Right atrium auricular region (tissue), 2 donors: ENCODE measurements around the gene PAXX. TPM values are rescaled to one million over a fixed set of nuclear protein-coding genes. Genes with fewer than 3 reads are reported as not detected.

ENCODE experiments used
- DNase-seq: peaks from one replicate; pipeline ENCODE4 v3.0.0-alpha.2; 2019; ENCODE audit warnings: low spot score
- H3K27ac ChIP-seq, 2 donors: fragments of 200-600 bp; sonication (generic); 1 replicate in 1 of 2; 2 replicates in 1 of 2; pipeline ENCODE4 v1.5.1; 2016 to 2019
- H3K27me3 ChIP-seq, 2 donors: fragments of 200-600 bp; sonication (generic); one replicate each; pipeline versions ENCODE4 v1.5.1 to v1.6.0; 2017 to 2019
- H3K36me3 ChIP-seq: fragments of 200-600 bp; sonication (generic); one replicate; pipeline ENCODE4 v1.5.1; 2016
- H3K4me1 ChIP-seq, 2 donors: fragments of 200-600 bp; sonication (generic); one replicate each; pipeline versions ENCODE4 v1.5.1 to v1.6.0; 2017 to 2019
- H3K4me3 ChIP-seq, 2 donors: fragments of 200-600 bp; sonication (generic); 1 replicate in 1 of 2; 2 replicates in 1 of 2; pipeline ENCODE4 v1.5.1; 2017 to 2019; ENCODE audit warnings: mild to moderate bottlenecking in 1 of 2, moderate library complexity in 1 of 2
- H3K9me3 ChIP-seq, 2 donors: fragments of 200-600 bp; sonication (generic); one replicate each; pipeline ENCODE4 v1.5.1; 2019
- CTCF ChIP-seq, 2 donors: fragments of 200-600 bp; sonication (generic); IDR thresholded peaks; one replicate each; pipeline ENCODE4 v1.5.1; 2019; ENCODE audit warnings: antibody characterized with exemption in 2 of 2
- total RNA-seq, 2 donors: library from RNA; depleted of rRNA; stranded (reverse); fragments of >200 nt; gene quantifications; one replicate each; pipeline ENCODE4 v1.1.0, GENCODE V29; 2016

The PAXX gene
- total RNA-seq, 2 donors from 2014 or later, result 27.4 to 37.5 TPM

- DNase-seq, result no peak
- no peak overlapping the region for H3K4me3 ChIP-seq
- no peaks in the 10 kb centered on the region for H3K36me3 ChIP-seq
- no peaks in the 10 kb centered on the region for H3K9me3 ChIP-seq
- peaks cover 0 to 47% of the 10 kb centered on the region in 2 donors for H3K4me1 ChIP-seq
- no peak overlapping the region for H3K27ac ChIP-seq
- H3K27me3 ChIP-seq, result no peaks in the 10 kb centered on the region
- TF ChIP-seq CTCF (IDR thresholded peaks at IDR 0.05), result no peak
Measured at GRCh38 chr9:136972743-136973142, 19.5 kb upstream of the PAXX start.

- no peak overlapping the region for H3K27ac ChIP-seq
- H3K9me3 ChIP-seq, result no peaks in the 10 kb centered on the region
- no peak for TF ChIP-seq CTCF (IDR thresholded peaks at IDR 0.05)
- H3K4me3 ChIP-seq, result no peak overlapping the region
- no peaks in the 10 kb centered on the region for H3K36me3 ChIP-seq
- peaks cover 0 to 54% of the 10 kb centered on the region in 2 donors for H3K4me1 ChIP-seq
- H3K27me3 ChIP-seq, result no peaks in the 10 kb centered on the region
- DNase-seq, result no peak
Measured at GRCh38 chr9:136973618-136974617, 18.3 kb upstream of the PAXX start.

- DNase-seq, result no peak
- no peak overlapping the region for H3K4me3 ChIP-seq
- H3K27ac ChIP-seq, result peak overlapping the region; percentile 87 to 93
- no peak for TF ChIP-seq CTCF (IDR thresholded peaks at IDR 0.05)
- no peaks in the 10 kb centered on the region for H3K27me3 ChIP-seq
- no peaks in the 10 kb centered on the region for H3K9me3 ChIP-seq
- H3K4me1 ChIP-seq, result peaks cover 0 to 65% of the 10 kb centered on the region in 2 donors
- H3K36me3 ChIP-seq, result no peaks in the 10 kb centered on the region
Measured at GRCh38 chr9:136974817-136975535, 17.2 kb upstream of the PAXX start.

GRCh38 chr9:136975644-136976043 is 16.6 kb upstream of the PAXX start:
- H3K4me3 ChIP-seq, result no peak overlapping the region
- H3K27me3 ChIP-seq, result no peaks in the 10 kb centered on the region
- peaks cover 0 to 72% of the 10 kb centered on the region in 2 donors for H3K4me1 ChIP-seq
- H3K9me3 ChIP-seq, result no peaks in the 10 kb centered on the region
- no peak for DNase-seq
- peak in 1 of 2 donors; percentile 67 for TF ChIP-seq CTCF (IDR thresholded peaks at IDR 0.05)
- no peaks in the 10 kb centered on the region for H3K36me3 ChIP-seq
- H3K27ac ChIP-seq, result peak overlapping the region; percentile 87 to 93

GRCh38 chr9:136977223-136977622 is 15.0 kb upstream of the PAXX start, which contains the start of gene PTGDS:
Gene PTGDS, plus strand, starts transcription at chr9:136977504. Its CDS starts 75 bp downstream, at chr9:136977579.
- Histone ChIP-seq H3K4me3 (peak within 1 kb of the TSS; percentile 48 to 61), H3K4me1 (peaks cover 0 to 87% of the 10 kb centered on the region in 2 donors), H3K36me3 (no peaks in the 10 kb centered on the region), H3K27me3 (no peaks in the 10 kb centered on the region), H3K9me3 (no peaks in the 10 kb centered on the region), H3K27ac (peak within 1 kb of the TSS; percentile 87 to 93)
- DNase-seq, result no peak
- TF ChIP-seq CTCF (IDR thresholded peaks at IDR 0.05), result no peak
